IMR-90 (cell line): ENCODE data around the gene KAT6B. TPM values are rescaled to one million over a fixed set of nuclear protein-coding genes. Genes with fewer than 3 reads are reported as not detected.

ENCODE experiments used
- ATAC-seq: fragments of 200-7000 bp; cut with Tn5 transposase; 2 replicates; pipeline ENCODE4 v1.9.1; 2020; ENCODE audit warnings: low read depth, mild to moderate bottlenecking, moderate library complexity
- BruUV-seq: library from RNA; stranded (reverse); fragments of 400-500 nt; replicated peaks from 2 replicates; lab custom pipeline; 2021; lab: Mats Ljungman, UMichigan
- CTCF ChIA-PET: fragments of 300-600 bp; formaldehyde crosslinking; extraction: SDS; loops from one replicate; lab custom pipeline; 2021; ENCODE audit warnings: antibody characterized with exemption; lab: Yijun Ruan, JAX
- POLR2A ChIA-PET: fragments of 300-600 bp; sonication (Branson Sonifier 250); formaldehyde crosslinking; loops from one replicate; lab custom pipeline; 2022; ENCODE audit warnings: antibody characterized with exemption; ENCODE audit not compliant: unreplicated experiment; lab: Charles Lee
- DNase-seq: peaks from one replicate; pipeline ENCODE4 v3.0.0; 2013
- H2AFZ ChIP-seq: replicated peaks from 2 replicates; pipeline ENCODE3; 2013; ENCODE audit warnings: low read length, mild to moderate bottlenecking; ENCODE audit not compliant: poor library complexity
- H2AK5ac ChIP-seq: 2 replicates; pipeline ENCODE4 v1.6.1; 2013; ENCODE audit warnings: low read depth, low read length, inconsistent platforms
- H2AK9ac ChIP-seq: replicated peaks from 2 replicates; pipeline ENCODE3; 2013; ENCODE audit warnings: mild to moderate bottlenecking, low read depth, low read length, moderate library complexity; ENCODE audit not compliant: poor library complexity
- H2BK120ac ChIP-seq: 2 replicates; pipeline ENCODE4 v1.6.1; 2013; ENCODE audit warnings: low read depth, low read length, inconsistent platforms
- H2BK15ac ChIP-seq: 3 replicates; pipeline ENCODE4 v1.6.1; 2013; ENCODE audit warnings: low read depth, low read length, inconsistent platforms
- H2BK20ac ChIP-seq: 2 replicates; pipeline ENCODE4 v1.6.1; 2013; ENCODE audit warnings: low read depth, mild to moderate bottlenecking, inconsistent platforms, low read length, moderate library complexity
- H2BK5ac ChIP-seq: 2 replicates; pipeline ENCODE4 v1.6.1; 2013; ENCODE audit warnings: mild to moderate bottlenecking, low read depth, low read length, inconsistent platforms; ENCODE audit not compliant: poor library complexity, severe bottlenecking
- H3K14ac ChIP-seq: replicated peaks from 2 replicates; pipeline ENCODE4 v1.6.1; 2013; ENCODE audit warnings: low read depth, low read length, inconsistent platforms
- H3K18ac ChIP-seq: 2 replicates; pipeline ENCODE4 v1.6.1; 2013; ENCODE audit warnings: low read depth, low read length, control low read depth
- H3K23ac ChIP-seq: 2 replicates; pipeline ENCODE4 v1.6.1; 2013; ENCODE audit warnings: low read depth, low read length, inconsistent platforms
- H3K27ac ChIP-seq: 2 replicates; pipeline ENCODE4 v1.5.1; 2013; ENCODE audit warnings: mild to moderate bottlenecking, control low read depth, low read length; ENCODE audit not compliant: insufficient read depth
- H3K27me3 ChIP-seq: 2 replicates; pipeline ENCODE4 v1.6.1; 2013; ENCODE audit warnings: low read length; ENCODE audit not compliant: control insufficient read depth, insufficient read depth
- H3K36me3 ChIP-seq: 2 replicates; pipeline ENCODE4 v1.6.1; 2013; ENCODE audit warnings: low read length, mixed read lengths; ENCODE audit not compliant: control insufficient read depth, insufficient read depth
- H3K4ac ChIP-seq: 2 replicates; pipeline ENCODE4 v1.6.1; 2013; ENCODE audit warnings: low read depth, low read length, inconsistent platforms
- H3K4me1 ChIP-seq: 2 replicates; pipeline ENCODE4 v1.6.1; 2013; ENCODE audit warnings: low read length, mixed read lengths; ENCODE audit not compliant: control insufficient read depth, insufficient read depth
- H3K4me2 ChIP-seq: 2 replicates; pipeline ENCODE4 v1.6.1; 2013; ENCODE audit warnings: low read depth, mild to moderate bottlenecking, control low read depth, low read length, moderate library complexity
- H3K4me3 ChIP-seq: 2 replicates; pipeline ENCODE4 v1.5.1; 2013; ENCODE audit warnings: low read depth, mild to moderate bottlenecking, control low read depth, low read length, moderate library complexity; ENCODE audit not compliant: insufficient read depth
- H3K56ac ChIP-seq: 2 replicates; pipeline ENCODE4 v1.6.1; 2013; ENCODE audit warnings: low read length, inconsistent platforms; ENCODE audit not compliant: insufficient read depth; ENCODE audit errors: extremely low read depth
- H3K79me1 ChIP-seq, 2 experiments: 2 replicates each; pipeline ENCODE4 v1.6.1; 2013; ENCODE audit warnings: low read length in 2 of 2, inconsistent platforms in 1 of 2, low read depth in 1 of 2
- H3K9ac ChIP-seq: 2 replicates; pipeline ENCODE4 v1.6.1; 2013; ENCODE audit warnings: low read depth, low read length, control low read depth
- H3K9me1 ChIP-seq: 2 replicates; pipeline ENCODE4 v1.6.1; 2013; ENCODE audit warnings: low read length, inconsistent platforms; ENCODE audit not compliant: insufficient read depth
- H3K9me3 ChIP-seq: 2 replicates; pipeline ENCODE4 v1.6.1; 2013; ENCODE audit warnings: low read length; ENCODE audit not compliant: control insufficient read depth, insufficient read depth
- H4K20me1 ChIP-seq: 2 replicates; pipeline ENCODE4 v1.6.1; 2013; ENCODE audit warnings: low read length, inconsistent platforms; ENCODE audit not compliant: insufficient read depth
- H4K5ac ChIP-seq: 2 replicates; pipeline ENCODE4 v1.6.1; 2013; ENCODE audit warnings: mild to moderate bottlenecking, low read depth, low read length, control low read depth
- H4K8ac ChIP-seq, 2 experiments: 2 replicates each; pipeline ENCODE4 v1.6.1; 2013; ENCODE audit warnings: low read depth in 2 of 2, low read length in 2 of 2, control low read depth in 1 of 2, inconsistent platforms in 1 of 2
- H4K91ac ChIP-seq: 2 replicates; pipeline ENCODE4 v1.6.1; 2013; ENCODE audit warnings: low read depth, low read length, inconsistent platforms; ENCODE audit not compliant: insufficient read depth
- BHLHE40 ChIP-seq: fragments of 150-350 bp; IDR thresholded peaks from 2 replicates; pipeline ENCODE4 v1.6.1; 2016; ENCODE audit warnings: mild to moderate bottlenecking, low read depth, low read length
- CEBPB ChIP-seq: IDR thresholded peaks from 2 replicates; pipeline ENCODE4 v1.6.1; 2012; ENCODE audit warnings: low read depth, low read length, improper control_type of control experiment
- CHD1 ChIP-seq: IDR thresholded peaks from 2 replicates; pipeline ENCODE4 v1.6.1; 2012; ENCODE audit warnings: low read depth, low read length, improper control_type of control experiment
- ELK1 ChIP-seq: fragments of 150-350 bp; IDR thresholded peaks from 2 replicates; pipeline ENCODE4 v1.6.1; 2016; ENCODE audit warnings: low read depth, mild to moderate bottlenecking, low read length, moderate library complexity, borderline replicate concordance
- FOS ChIP-seq: fragments of 150-350 bp; IDR thresholded peaks from 2 replicates; pipeline ENCODE4 v1.6.1; 2016; ENCODE audit warnings: low read depth, low read length
- MAFK ChIP-seq: IDR thresholded peaks from 2 replicates; pipeline ENCODE4 v1.6.1; 2012; ENCODE audit warnings: low read depth, low read length, improper control_type of control experiment
- MXI1 ChIP-seq: IDR thresholded peaks from 2 replicates; pipeline ENCODE4 v1.6.1; 2012; ENCODE audit warnings: low read depth, mild to moderate bottlenecking, low read length, moderate library complexity, borderline replicate concordance
- NFE2L2 ChIP-seq: fragments of 150-350 bp; IDR thresholded peaks from 2 replicates; pipeline ENCODE4 v1.6.1; 2016; ENCODE audit warnings: low read depth, mild to moderate bottlenecking, low read length
- POLR2A ChIP-seq: IDR thresholded peaks from 2 replicates; pipeline ENCODE4 v1.6.1; 2012; ENCODE audit warnings: mild to moderate bottlenecking, low read depth, low read length
- RAD21 ChIP-seq: IDR thresholded peaks from 2 replicates; pipeline ENCODE4 v1.6.1; 2012; ENCODE audit warnings: low read length, improper control_type of control experiment
- RCOR1 ChIP-seq: IDR thresholded peaks from 2 replicates; pipeline ENCODE4 v1.6.1; 2012; ENCODE audit warnings: mild to moderate bottlenecking, low read length, improper control_type of control experiment; ENCODE audit not compliant: insufficient replicate concordance
- RFX5 ChIP-seq: IDR thresholded peaks from 2 replicates; pipeline ENCODE4 v1.8.0; 2012; ENCODE audit warnings: low read depth, mild to moderate bottlenecking, low read length, moderate library complexity
- SMC3 ChIP-seq: fragments of 150-350 bp; IDR thresholded peaks from 2 replicates; pipeline ENCODE4 v1.6.1; 2016; ENCODE audit warnings: low read depth, mild to moderate bottlenecking, antibody characterized with exemption, low read length, moderate library complexity
- USF2 ChIP-seq: fragments of 150-350 bp; IDR thresholded peaks from 2 replicates; pipeline ENCODE4 v1.6.1; 2017; ENCODE audit warnings: mild to moderate bottlenecking, antibody characterized with exemption, low read length, low read depth
- whole genome bisulfite sequencing, 2 experiments: methylation state at CpG; one replicate each; pipeline versions ENCODE4 v1.1.5 to v1.1.7; 2013; ENCODE audit warnings: missing lambda C conversion rate in 2 of 2; ENCODE audit not compliant: insufficient read length in 1 of 2; ENCODE audit errors: extremely low coverage in 2 of 2; 5-methylcytosine and 5-hydroxymethylcytosine counted together
- dilution Hi-C: fragments of 300-500 bp; cut with HindIII; formaldehyde crosslinking; loops from one replicate; pipeline ENCODE4 v1.14.3; 2018; ENCODE audit warnings: low sequenced_read_pairs; ENCODE audit not compliant: unreplicated experiment
- in situ Hi-C: fragments of 300-500 bp; cut with MboI; formaldehyde crosslinking; loops from 3 replicates; pipeline ENCODE4 v1.14.3; 2019; ENCODE audit warnings: low sequenced_read_pairs, inconsistent platforms, mixed read lengths
- intact Hi-C: fragments of 100-400 bp; cut with micrococcal nuclease; formaldehyde crosslinking; loops from 2 replicates; pipeline ENCODE4 v1.10.0; 2022
- polyA plus RNA-seq, 3 experiments: library from polyadenylated mRNA; depleted of rRNA; stranded (reverse); fragments of >200 nt; gene quantifications; 2 replicates each; pipeline ENCODE4 v1.2.3, GENCODE V29; 2012; ENCODE audit warnings: low replicate concordance in 1 of 3
- total RNA-seq: library from RNA; depleted of rRNA; stranded (reverse); fragments of >200 nt; gene quantifications from 2 replicates; pipeline ENCODE4 v1.2.3, GENCODE V29; 2012

KAT6B gene
- total and polyA plus RNA-seq, 2 of the 4 experiments (the other 2 are of a cell fraction), result 8.8 to 28.1 TPM

GRCh38 chr10:74825371-74826141, 844 bp upstream of the KAT6B start:
- peak overlapping the region; percentile 97 for H3K4me3 ChIP-seq
- BruUV-seq, result no TSS peak
- peak overlapping the region; percentile 84 for H3K4ac ChIP-seq
- no peak for DNase-seq
- H3K56ac ChIP-seq, result no peak overlapping the region
- H3K79me1 ChIP-seq, result peaks cover 21 to 35% of the 10 kb centered on the region in 2 experiments
- dilution Hi-C loops, result no loop called here
- H2BK20ac ChIP-seq, result no peak overlapping the region
- intact Hi-C loops, result loop anchor here (1.0 to 10.0 kb wide), 5 partner anchors 57 to 559 kb away; partner anchors contain the start of gene COMTD1
- peak overlapping the region; percentile 60 for H4K5ac ChIP-seq
- in situ Hi-C loops, result no loop called here
- H3K23ac ChIP-seq, result peak overlapping the region; percentile 41
- H2BK15ac ChIP-seq, result no peak overlapping the region
- ATAC-seq, result peak; percentile 31
- 1% methylated on average over 26 of the region's 89 CpGs; no CpG with 5 or more reads in 1 of the 2 experiments for WGBS, 2 experiments
- H2AFZ ChIP-seq, result peak overlapping the region; percentile 98
- H2AK9ac ChIP-seq, result peak overlapping the region; percentile 46
- no peaks in the 10 kb centered on the region for H3K27me3 ChIP-seq
- peaks cover 23% of the 10 kb centered on the region for H3K9me1 ChIP-seq
- ChIA-PET POLR2A (interaction anchor here (0.6 to 1.6 kb wide), 5 partner anchors 31 to 418 kb away, joined by 3 to 11 read pairs (median 6); no protein-coding TSS in a partner anchor), CTCF (interaction anchor here (0.7 to 0.8 kb wide), 2 partner anchors 396 to 410 kb away, joined by 3 read pairs; partner anchors contain the start of gene COMTD1)
- H3K9ac ChIP-seq, result peak overlapping the region; percentile 100
- H3K27ac ChIP-seq, result peak overlapping the region; percentile 100
- H2BK120ac ChIP-seq, result peak overlapping the region; percentile 52; the same call in 1 of the 2 replicates
- H2AK5ac ChIP-seq, result peak overlapping the region; percentile 70; the same call in 1 of the 2 replicates
- H4K91ac ChIP-seq, result peak overlapping the region; percentile 78
- H3K4me1 ChIP-seq, result peaks cover 19% of the 10 kb centered on the region
- no peaks in the 10 kb centered on the region for H3K9me3 ChIP-seq
- peak overlapping the region; percentile 15; the same call in 1 of the 2 replicates for H3K18ac ChIP-seq
- no peaks in the 10 kb centered on the region for H3K36me3 ChIP-seq
- peaks cover 18% of the 10 kb centered on the region for H4K20me1 ChIP-seq
- peak overlapping the region; percentile 98 for H2BK5ac ChIP-seq
- H4K8ac ChIP-seq, result peak overlapping the region; percentile 49 to 68; a peak in 3 of 4 replicates
- peak overlapping the region; percentile 85 for H3K14ac ChIP-seq
- peak overlapping the region; percentile 70 for H3K4me2 ChIP-seq
- TF ChIP-seq BHLHE40 (peak; percentile 86), RCOR1 (no peak), USF2 (no peak), RAD21 (peak; percentile 18; the same call in 1 of the 2 replicates), SMC3 (no peak), POLR2A (no peak), NFE2L2 (no peak), MAFK (no peak), CEBPB (no peak), MXI1 (peak; percentile 79; the same call in 1 of the 2 replicates), ELK1 (no peak), RFX5 (no peak), FOS (no peak), CHD1 (no peak)
